HG02885 (cell line): ENCODE data around the gene EPS15.
"Not testable (repeated sequence)": the region's sequence is repeated elsewhere in the genome, so short reads cannot be mapped to it uniquely, and the experiment has no call there.

Experiments
- ATAC-seq: cut with Tn5 transposase; IDR thresholded peaks from one replicate; pipeline ENCODE4 v1.9.1; 2021; ENCODE audit warnings: mild to moderate bottlenecking; ENCODE audit not compliant: unreplicated experiment, poor library complexity

The EPS15 gene

DNA sequence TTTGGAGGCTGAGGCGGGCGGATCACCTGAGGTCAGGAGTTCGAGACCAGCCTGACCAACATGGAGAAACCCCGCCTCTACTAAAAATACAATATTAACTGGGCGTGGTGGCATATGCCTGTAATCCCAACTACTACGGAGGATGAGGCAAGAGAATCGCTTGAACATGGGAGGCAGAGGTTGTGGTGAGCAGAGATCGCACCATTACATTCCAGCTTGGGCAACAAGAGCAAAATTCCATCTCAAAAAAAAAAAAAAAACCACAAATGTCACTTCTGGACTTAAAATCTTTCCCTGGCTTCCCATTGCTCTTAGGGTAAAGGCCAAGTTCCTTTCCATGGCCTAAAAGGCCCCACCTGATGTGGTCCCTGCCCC lies 194.1 kb downstream of the EPS15 start:
- ATAC-seq: not testable (repeated sequence)

DNA sequence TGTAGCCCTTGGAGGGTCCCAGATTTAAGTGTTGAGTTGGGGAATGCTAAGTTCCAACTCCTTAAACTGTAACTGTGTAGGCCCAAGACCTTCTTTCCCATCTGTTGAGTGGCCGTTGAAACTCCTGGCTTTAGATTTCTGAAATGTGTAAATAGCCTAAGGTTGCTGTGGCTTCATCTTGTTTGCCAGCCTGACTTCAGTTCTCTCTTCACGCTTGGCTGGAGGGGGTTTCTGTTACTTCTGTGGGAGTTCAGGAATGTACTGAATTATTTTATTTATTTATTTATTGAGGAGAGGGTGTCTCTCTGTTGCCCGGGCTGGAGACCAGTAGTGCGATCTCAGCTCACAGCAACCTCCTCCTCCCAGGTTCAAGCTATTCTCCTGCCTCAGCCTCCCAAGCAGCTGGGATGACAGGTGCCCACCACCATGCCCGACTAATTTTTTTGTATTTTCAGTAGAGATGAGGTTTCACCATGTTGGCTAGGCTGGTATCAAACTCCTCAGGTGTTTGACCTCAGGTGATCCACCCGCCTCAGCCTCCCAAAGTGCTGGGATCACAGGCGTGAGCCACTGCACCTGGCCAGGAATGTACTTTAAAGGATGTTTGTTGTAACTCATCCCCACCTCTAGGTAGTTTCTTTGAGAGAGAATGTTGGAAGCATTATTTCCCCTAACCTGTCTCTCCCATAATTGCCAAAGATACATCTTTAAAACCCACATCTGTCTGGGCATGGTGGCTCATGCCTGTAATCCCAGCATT lies 194.6 kb downstream of the EPS15 start:
- no peak for ATAC-seq

DNA sequence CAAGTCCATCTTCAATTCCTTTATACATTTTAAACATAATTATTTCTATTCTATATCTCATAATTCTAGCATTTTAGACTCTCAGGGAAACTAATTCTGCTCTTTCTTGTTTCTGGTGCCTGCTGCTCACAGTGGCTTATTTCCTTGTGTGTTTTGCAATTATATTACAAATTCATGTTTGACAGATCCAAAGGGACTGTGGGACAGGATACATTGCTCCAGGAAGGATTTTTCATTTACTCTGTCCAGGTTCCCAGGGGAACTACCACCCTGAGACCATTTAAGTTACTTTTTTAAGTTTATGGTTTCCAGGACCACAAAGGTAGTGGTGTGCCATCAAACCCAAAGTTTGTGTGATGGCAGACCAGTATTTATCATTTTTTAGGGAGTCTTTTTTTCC lies 195.3 kb downstream of the EPS15 start:
- ATAC-seq: no peak

DNA sequence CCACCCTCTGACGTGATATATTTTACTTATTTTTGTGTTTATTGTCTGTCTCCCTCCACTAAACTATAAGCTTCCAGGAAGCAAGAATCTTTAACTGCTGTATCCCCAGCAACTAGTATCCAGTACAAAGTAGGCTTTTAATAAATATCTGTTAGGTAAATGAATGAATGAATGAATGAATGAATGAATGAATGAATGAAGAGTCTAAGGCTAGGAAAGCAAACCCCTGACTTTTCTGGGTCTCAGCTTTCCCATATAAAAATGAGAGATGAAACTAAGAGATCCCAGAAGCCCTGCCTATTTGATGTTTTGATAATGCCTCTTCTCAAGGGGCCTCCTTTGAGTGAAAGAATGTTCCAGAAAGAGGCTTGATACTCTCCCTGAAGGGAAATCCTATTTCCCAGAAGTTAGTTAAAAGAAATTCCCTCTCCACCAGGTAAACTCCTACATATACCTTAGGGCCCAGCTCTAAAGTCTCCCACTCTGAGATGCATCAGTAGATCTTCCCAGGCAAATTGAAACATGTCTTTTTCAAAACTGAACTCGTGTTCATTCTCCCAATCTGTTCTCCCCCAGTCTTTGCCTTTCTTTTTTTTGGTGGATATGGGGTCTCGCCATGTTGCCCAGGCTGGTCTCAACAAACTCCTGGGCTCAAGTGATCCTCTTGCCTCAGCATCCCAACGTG lies 196.5 kb downstream of the EPS15 start:
- ATAC-seq: no peak

DNA sequence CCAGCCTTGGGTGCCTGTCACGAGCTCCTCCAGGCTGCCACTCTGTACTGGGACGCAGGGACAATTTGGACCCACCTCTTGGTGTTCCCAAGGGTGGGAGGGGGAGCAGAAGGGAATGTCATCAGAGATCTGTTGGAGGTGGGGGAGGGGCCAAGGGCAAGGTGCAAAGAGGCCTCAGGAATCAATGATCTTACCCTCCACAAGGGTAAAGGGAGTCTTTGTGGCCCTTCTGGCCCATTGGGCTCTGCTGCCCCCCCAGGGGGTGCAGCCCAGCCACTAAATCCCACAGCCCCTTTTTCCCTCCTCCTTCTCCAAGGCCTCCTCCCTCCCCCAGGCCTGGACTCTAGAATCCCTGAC lies 197.2 kb downstream of the EPS15 start:
- no peak for ATAC-seq

DNA sequence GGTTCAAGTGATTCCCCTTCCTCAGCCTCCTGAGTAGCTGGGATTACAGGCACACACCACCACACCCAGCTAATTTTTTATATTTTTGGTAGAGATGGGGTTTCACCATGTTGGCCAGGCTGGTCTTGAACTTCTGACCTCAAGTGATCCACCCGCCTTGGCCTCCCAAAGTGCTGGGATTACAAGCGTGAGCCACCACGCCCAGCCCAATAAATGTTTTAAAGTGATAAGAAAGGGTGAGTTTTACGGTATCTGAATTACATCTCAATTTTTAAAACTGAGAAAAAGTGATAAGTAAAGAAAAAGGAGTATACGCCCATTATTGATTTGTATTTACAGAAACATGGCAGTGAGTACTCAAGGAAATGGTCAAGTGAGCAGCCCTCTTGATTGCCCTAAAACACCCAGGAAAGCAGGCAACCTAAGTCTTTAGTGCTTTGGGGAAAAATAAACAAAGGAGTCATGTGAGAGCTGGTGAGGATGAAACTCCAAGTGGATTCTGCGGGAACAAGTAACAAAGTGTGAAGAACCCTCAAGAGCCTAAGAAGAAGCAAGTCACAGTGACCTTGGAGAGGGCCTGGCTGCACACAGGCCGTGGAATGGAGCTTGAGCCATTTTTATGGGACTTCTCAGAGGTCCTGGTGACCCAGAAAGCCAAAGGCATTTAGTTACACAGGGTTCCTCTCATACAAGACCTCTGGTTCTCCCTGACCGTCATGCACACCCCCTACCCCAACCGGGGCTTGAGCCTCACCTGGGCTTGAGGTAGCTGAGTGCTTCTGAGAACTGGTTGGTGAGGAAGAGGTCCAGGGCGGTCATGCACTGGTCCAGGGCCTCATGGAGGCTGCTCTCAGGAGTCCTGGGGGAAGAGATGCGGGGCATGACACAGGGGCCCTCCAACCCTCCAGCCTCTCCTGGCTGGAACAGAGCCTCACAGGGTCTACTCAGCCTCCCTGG lies 197.8 kb downstream of the EPS15 start:
- no peak for ATAC-seq

DNA sequence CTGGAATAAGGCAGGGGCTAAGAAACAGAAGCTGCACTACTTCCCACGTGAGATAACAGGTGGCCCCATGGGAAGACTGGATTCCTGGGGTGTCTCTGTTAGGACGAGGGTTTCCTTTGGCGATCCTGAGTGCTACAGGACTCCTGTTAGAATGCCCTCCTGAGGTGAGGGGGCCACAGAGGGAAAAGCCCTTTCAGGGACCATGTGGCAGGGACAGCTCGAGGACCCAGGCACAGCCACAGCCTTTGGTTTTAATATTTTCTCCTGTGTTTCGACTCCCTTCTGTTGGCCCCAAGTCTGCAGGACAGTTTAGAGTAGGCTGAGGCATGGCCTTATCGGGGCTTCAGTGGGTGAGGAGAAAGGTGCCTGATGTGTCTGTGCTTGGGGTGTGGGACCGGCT lies 201.3 kb downstream of the EPS15 start:
- ATAC-seq: no peak

DNA sequence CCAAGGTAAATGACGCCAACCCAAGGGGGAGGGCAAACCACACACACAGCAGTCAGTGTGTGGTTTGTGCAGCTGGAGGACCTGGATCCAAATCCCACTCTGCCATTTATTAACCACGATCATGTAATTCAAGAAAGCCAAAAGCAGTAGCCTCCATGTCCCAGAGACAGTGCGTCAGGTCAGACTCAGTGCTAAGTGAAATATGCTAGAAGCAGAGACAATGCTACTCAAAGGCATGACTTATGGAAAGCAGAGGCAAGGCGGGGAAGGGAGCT lies 202.3 kb downstream of the EPS15 start:
- ATAC-seq: no peak

DNA sequence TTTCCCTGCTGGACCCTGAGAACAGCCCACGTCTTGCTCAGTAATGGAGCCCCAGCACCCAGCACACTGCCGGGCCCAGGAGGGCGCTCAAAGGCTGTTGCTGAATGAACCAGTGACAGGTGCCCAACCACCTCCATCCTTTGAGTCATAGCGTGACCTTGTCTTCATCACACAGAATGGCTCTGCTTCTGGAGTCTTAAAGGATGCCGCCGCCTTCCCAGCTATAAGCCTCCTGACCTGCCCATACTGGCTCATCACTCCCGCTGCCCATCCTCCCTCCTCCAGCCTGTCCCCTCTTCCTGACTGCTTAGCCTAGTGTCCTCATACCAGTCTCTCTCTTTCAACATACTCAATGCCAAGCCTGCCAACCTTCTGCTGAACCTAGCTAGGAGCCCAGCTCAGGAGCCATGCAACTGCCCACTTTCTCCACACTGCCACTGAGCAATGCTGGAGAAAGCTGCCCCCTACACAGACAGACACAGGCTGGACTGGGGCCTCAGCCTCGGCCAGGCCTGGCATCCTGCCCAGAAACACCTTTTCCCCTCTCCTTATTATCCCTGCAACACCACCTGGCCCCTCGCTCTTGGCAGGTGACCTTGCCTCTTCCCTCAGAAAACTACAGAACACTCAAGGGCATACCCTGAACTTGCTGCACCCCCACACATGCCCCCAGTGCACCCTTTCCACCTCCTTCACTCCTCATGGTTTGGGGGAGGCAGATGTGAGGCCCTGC lies 202.8 kb downstream of the EPS15 start:
- no peak for ATAC-seq

DNA sequence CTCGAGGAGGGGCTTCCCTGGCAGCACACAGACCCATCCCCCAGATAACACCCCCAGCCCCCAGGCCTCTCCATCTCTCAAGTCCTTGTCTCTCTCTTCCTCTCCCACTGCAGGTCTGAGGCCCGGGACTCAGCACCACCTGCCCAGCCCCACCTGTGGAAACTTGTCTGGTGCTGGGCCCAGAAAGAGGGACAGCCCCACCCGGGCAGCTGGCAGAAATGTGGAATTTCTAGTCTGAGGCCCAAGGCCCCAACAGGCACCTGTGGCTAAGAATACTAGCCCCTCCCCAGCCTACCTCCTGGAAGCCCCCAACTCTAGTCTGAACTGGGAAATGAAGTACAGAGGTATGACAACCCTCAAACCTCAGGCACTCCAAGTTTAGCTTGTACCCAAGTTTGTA lies 204.1 kb downstream of the EPS15 start:
- ATAC-seq: no peak

DNA sequence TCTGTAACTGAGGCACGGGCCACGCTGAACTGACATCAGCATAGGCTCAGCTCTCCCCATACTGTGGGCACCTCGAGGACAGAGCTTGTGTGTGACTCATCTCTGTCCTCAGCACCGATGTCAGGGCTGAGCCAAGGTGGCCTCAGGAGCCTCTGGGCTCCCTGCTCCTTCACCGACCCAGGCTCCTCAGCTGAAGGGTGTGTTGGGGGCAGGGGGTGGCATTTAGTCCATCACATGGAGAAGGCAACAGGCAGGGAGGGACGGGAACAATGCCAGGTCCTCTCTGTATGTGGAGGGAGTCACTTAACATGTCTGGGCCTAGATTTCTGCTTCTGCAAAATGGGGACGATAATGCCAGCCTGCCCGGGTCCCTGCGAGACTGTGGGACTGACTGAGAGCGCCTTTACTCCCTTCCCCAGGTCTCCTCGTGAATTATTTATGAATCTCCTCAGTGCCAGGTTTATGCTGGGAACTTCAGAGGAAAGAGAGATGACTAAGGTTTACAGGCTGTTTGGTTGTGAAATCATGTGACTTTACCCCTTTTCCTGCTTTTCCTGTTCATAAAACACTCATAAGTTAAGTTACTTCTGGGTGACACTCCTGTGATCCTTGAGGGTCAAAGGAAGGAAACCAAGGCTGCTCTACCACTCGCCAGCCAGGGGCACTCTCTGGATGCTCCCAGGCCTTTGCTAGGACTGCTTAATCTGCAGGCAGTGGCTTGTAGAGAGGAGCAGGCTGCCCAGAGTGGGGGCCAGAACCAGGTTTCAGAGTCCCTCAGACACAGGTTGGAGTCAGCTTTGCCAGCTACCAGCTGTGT lies 204.9 kb downstream of the EPS15 start:
- ATAC-seq: no peak

DNA sequence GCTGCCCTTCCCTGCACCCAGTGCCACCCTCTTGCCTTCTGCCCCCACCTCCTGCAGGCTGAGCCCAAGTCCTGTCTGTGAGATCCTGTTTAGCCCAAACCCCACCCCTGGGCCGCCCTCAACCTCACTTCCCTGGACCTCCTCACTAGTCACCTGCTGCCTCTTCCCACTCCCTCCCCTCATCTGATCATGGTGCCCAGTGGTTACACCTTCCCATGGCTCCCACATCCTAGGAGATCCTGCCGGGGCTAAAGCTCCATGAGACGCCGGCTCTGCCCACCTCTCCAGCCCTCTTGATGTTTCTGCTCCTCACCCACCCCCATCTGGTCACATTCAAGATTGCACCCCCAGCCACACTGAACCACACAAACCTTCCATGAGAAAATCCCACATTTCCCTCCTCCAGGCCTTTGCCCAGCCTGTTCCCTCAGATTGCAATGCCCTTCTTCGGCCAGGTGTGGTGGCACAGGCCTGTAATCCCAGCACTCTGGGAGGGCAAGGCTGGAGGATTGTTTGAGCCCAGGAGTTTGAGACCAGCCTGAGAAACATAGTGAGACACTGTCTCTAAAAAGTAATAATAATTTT lies 205.7 kb downstream of the EPS15 start:
- no peak for ATAC-seq

DNA sequence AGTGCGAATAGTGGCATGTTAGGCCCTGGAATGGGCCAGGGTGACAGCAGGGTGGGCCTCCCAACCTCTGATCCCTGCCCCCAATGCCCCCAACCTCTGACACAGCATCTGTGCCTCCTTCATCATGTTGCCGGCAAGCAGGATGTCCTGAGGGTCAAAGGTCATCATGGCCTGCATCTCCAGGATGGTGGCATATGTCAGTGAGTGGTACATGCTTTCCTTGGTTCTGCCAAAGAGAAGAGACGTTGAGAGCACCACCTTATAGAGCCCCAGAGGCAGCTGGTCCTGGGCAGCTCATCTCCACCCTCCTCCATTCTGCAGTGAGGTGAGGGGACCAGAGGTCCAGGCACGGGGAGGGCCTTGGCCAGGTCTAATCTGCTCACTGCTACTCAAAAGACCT lies 206.3 kb downstream of the EPS15 start:
- ATAC-seq: no peak

DNA sequence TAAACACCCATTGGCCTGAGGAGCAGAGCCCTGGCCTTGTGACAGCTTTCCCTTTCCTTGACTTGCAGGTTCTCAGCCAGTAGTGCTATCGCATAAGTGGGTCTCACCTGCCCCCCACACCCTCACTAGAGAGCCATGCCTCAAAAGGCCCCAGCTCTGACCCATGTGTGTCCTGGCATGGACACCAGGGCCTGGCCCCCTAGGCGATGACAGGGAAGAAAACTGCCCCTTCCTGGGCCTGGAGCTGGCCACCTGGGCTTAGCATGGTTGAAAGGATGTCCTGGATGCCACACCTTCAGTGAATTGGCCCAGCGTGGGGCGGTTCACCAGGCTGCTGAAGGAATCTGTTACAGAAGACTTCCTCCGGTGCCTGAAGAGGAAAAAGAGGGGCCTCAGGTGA lies 207.2 kb downstream of the EPS15 start:
- no peak for ATAC-seq

DNA sequence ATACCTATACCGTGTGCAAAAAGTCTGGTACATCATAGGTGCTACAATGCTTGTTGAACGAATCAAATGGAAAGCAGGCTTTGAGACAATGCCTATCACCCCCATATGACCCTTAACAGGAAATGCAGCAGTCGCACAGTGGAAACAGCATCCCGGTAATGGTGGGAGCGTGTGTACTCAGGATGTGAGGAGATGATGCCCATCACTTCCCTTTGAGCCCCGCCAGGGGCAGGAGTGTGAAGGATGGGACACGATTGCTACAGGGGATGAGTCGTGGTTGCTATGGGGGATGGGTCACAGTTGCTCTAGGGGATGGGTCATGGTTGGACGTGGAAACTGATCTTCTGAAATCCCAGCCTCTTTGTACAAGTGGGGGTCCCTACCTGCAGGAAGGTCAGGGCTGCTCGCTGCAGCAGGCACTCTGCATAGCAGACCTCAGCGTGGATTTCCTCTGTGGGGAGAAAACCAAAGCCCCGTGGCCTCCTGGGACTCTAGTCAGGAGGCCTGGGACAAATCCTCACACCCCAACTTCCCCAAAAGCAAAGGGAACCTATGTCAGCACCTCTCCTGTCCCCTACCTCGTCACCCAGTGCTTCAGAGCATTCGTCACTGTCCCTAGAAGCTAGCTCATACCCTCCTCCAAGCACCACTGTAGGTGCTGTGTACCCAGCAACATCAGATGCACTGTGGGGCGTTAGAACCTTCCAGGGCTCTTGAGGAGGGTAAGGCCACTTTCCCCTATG lies 208.0 kb downstream of the EPS15 start:
- no peak for ATAC-seq

DNA sequence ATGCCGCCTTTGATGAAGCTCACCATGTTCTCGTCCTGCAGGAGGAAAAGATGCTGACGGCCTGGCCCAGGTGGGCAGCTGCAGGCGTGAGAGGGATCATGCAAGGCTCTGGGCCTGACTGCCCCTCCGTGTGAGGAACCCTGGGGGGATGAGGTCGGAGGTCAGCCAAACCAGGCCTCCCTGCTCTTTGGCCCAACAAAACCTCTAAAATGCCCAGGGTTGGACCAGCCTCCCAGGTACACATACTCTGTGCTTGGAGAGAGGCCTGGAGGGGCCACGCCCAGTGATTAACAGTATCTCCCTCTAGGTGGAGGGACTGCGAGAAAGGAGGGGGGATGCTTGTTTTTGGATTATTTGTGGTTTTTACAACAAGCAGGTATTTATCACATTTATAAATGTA lies 209.8 kb downstream of the EPS15 start:
- no peak for ATAC-seq

DNA sequence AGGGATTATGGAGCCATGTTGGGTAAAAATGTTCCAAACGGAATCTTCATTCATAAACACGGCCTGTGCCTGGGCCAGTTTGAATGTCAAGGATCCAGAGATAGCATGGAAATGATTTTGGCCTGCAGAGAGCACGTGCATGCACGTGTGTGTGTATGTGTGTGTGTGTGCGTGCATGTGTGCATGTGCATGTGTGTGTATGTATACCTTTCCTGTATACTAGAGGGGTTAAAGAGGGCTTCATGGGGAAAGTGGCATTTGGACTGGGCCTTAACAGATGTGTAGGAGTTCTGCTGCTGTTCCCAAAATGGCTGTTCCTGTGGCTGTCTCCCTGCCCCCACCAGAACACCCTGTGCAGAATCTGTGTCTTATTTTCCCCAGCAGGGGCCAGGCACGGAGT lies 210.4 kb downstream of the EPS15 start:
- ATAC-seq: no peak

DNA sequence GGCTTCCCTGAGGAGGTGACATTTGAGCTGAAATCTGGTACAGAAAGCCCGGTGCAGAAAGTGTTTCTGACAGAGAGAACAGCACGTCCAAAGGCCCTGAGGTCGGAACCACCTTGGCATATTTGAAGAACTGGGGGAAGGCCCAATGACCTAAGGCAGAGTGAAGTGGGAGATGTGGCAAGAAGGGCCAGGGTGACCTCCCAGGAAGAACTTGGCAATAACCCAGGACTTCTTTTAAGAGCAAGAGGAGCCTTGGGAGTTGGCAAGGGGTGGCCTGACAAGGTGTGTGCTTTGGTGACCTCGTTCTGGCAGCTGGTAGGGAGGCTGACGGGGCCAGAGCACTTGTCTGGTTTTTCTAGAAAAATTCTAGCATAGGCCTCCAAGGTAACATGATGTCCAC lies 212.1 kb downstream of the EPS15 start:
- no peak for ATAC-seq

DNA sequence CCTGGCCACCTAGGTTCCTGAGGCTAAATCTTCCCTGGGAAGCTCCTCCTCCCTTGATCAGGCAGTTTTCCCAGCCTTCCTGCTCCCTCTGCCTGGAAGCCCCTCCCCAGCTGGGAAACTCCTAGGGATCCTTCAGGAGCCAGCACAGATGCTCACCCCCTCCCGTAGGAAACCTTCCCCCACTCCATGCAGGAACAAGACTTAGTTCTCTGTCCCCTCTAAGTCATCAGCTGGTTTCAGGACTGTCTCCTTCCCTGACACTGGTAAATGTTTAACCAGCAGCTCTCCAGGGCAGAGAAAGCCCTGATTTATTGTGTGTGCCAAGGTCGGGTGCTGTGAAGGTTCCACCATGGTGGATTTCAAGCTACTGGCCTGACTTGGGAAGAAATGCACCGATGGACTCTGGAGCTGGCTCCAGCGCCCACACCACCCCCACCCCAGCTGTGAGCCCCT lies 213.7 kb downstream of the EPS15 start:
- no peak for ATAC-seq
